NCI-H2171 (cell line): ENCODE results near the gene HIVEP3.
"Not testable (repeated sequence)": the region's sequence is repeated elsewhere in the genome, so short reads cannot be mapped to it uniquely, and the experiment has no call there.

ENCODE experiments used
- DNase-seq: peaks from one replicate; lab custom pipeline; 2025; lab: John Stamatoyannopoulos, UW

Gene HIVEP3

GRCh38 chr1:41711581-41711980 is 207.1 kb downstream of the HIVEP3 start:
- no peak for DNase-seq

DNA sequence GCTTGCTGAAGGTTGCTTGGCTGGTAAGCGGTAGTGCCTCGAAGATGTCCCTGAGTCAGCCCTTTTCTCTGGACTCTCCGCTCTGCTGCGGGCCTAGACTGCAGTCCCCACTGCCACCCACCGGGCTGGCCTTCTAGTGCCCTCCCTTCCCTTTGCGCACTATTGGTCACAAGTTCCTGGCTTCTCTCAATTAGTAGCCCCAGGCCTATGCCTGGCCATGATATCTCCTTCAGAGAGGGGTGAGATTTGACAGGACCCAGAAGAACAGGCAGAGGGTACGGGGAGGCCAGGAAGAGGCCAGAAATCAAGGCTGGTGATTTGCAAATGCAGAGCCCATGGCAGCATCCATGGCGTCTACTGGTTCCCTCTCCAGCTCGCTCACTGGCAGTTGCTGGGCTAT is 207.7 kb downstream of the HIVEP3 start:
- no peak for DNase-seq

GRCh38 chr1:41709873-41710272 is 208.8 kb downstream of the HIVEP3 start:
- DNase-seq = no peak

- DNase-seq = no peak
Observed at GRCh38 chr1:41709331-41709730, 209.4 kb downstream of the HIVEP3 start.

DNA sequence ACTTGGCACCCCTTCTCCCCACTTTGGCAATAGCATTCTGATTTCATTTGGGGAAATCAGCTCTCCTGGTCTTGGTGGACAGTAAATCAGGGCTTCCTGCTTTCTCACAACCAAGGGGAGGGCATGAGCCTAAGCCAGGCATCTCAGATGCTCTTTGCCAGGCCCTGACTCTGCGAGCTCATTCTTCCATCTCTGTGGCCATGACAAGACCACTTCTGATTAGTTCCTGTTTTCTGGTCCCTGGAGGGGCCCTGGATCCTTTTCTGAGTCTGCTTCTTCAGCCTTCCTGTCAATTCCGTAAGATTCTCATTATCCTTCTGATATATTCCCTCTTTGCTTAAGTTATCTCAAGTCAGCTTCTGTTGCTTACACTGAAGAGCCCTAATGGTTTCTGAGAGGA is 210.4 kb downstream of the HIVEP3 start:
- no peak for DNase-seq

GRCh38 chr1:41707793-41708192 is 210.9 kb downstream of the HIVEP3 start:
- no peak for DNase-seq

- no peak for DNase-seq
Observed at GRCh38 chr1:41705798-41706197, 212.9 kb downstream of the HIVEP3 start.

GRCh38 chr1:41704196-41704595 is 214.5 kb downstream of the HIVEP3 start:
- DNase-seq = peak; percentile 90

- DNase-seq = no peak
Observed at GRCh38 chr1:41702771-41703170, 216.0 kb downstream of the HIVEP3 start.

GRCh38 chr1:41700986-41701535 is 217.7 kb downstream of the HIVEP3 start:
- no peak for DNase-seq

- peak; percentile 31 for DNase-seq
Observed at GRCh38 chr1:41700581-41700980, 218.1 kb downstream of the HIVEP3 start.

- DNase-seq = no peak
Observed at GRCh38 chr1:41699861-41700248, 218.9 kb downstream of the HIVEP3 start.

DNA sequence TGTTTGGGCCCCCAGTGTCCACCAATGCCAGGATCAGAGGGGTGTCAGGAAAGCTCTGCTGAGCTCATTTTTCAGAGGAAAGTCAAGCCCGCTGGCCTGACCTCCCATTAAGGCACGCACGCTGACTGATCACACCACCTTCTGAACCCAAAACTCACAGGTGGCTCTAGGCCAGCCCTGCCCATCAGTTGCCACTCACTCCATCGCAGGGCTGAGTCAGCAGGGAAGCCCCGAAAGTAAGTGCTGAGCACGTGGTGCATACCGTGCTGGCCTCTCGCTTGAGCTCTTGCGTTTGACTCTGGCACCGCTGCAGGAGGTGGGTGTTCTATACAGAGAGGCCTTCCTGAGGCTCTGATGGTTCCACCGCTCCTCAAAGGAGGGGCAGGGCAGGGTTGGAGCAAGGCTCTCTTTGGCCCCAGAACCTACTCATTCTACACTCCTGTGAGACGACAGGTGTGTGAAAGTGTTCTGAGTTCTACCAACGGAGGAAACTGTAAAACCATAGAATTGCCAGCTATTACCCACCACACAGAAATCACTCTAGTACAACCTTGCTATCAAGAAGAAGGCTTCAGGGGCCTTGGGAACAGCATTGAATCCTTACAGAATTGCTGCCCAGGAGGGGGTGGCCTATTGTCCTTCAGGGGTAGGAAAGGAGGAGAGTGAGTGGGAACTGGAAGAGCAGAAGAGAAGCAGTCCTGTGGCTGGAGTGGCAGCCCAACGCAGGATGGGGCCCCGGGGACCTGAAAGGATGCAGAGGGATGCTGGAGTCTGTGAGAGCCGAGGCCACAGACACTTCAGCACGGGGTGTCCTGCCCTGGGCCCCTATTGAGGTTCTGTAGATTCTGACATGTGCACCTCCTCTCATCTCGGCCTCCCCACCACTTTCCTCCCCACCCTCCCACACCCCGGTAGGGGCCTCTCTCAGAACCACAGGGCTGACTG is 219.5 kb downstream of the HIVEP3 start:
- DNase-seq = no peak

- DNase-seq = peak; percentile 84
Observed at GRCh38 chr1:41696381-41696780, 222.3 kb downstream of the HIVEP3 start.

GRCh38 chr1:41695118-41695745 is 223.5 kb downstream of the HIVEP3 start:
- DNase-seq = no peak

- not testable (repeated sequence) for DNase-seq
Observed at GRCh38 chr1:41691966-41692365, 226.8 kb downstream of the HIVEP3 start.

GRCh38 chr1:41691424-41691823 is 227.3 kb downstream of the HIVEP3 start:
- DNase-seq = no peak

DNA sequence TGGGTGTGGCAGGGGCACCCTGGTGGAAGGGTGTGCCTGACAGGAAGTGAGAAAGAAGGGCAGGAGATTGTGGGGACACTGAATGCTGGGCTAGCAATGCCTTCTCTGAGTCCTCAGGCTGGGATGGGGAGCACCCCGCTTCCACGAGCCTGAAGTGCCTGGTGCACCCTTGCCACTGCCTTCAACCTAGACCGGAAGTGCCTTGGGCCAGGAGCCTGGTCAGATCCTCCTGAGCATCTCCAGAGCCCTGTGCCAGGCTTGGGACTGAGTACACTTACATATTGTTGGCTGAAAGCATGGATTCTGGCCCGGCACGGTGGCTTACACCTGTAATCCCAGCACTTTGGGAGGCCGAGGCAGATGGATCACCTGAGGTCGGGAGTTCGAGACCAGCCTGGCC is 228.4 kb downstream of the HIVEP3 start:
- no peak for DNase-seq

DNA sequence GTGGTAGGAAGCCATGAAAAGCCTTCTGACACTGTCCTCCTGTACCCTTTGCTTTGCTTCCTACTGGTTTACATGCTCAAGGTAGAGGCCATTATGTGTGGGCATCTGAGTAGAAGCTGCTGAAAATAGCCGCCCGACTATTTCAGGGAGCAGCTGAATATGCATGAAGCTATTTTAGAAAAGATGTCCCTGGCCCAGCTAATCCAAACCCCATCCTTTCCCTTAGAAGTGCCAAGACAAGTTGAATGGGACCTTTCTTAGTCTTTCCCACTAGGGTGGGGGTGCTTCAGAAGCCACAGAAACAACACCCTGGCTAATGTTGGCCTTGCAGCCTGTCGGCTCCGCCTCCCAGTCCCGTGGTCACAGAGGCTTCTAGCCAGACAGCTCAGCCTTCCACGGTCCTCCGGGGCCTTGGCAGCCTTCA is 229.2 kb downstream of the HIVEP3 start:
- no peak for DNase-seq

DNA sequence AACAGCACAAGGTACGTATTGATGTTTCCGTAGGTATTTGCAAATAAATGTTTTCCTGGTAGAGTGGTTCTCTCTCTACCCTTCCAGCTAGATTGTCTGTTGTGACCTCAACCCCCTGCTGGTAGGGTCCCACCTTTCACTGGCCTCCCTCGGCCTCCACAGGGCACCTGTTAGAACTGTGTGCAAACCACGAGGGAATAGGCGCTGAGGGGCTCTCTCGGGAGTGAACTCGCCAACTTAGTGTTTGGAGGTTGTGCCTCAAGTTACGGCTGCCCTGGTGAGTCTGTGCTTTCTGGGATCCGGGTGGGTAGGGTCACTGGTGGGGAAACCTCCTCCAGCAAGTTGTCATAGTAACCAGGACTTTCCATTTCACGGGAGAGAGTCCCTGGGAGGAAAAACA is 229.6 kb downstream of the HIVEP3 start:
- DNase-seq = no peak

DNA sequence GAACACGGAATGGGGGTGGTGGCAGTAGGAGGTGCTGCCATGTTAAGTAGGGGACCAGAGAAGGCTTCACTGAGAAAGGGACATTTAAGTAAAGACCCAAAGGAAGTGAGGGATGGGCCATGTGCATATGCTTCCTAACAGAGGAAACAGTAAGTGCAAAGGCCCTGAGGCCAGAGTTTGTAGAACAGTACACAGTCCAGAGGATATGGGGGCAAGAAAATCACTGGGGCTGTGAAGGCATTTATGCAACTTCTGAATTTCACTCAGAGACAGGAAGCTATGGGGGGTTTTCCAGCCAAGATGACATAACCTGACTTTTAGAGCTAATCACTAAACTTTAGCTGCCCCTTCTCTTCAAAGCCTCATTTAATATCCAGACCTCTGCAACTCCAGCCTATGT is 231.7 kb downstream of the HIVEP3 start:
- DNase-seq = no peak

DNA sequence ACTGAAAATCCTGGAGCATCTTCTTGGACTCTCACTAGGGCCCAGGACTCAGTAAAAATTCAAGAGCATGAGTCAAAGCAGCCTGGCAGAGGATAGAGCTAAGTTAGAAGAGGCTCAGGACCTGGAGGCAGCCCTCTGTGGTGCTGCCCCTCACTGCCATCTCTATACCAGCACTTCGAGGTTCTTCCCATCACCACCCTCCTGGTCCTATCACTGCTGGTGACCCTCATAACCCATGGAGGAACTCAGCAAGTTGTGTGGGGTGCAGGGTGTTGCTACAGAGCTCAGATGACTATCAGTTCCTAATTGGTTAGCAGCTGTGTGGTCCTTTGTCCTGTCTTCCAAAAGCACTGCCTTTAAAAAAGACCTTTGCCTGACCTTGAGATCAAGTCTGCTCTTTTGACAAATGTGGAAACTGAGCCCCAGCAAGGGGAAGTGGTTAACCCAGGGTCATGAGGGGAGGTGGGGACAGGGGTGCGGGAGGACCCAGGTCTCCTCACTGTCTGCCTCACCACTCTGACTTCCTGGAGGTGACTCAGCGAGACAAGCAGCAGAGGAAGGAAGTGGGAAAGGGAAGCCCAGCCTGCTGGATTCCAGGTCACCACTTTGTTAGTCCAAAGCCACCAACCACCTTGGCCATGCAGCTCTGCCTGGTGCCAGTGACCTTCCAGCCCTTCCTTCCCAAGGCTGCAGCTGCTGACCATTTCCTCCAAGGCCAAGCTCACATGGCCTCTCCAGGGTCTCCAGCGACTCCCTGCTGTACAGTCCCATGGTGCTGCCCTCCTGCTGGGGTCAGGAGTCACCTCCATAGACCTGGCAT is 234.8 kb downstream of the HIVEP3 start:
- DNase-seq = no peak
